ENCODE measurements around the gene MLC1.

DNA sequence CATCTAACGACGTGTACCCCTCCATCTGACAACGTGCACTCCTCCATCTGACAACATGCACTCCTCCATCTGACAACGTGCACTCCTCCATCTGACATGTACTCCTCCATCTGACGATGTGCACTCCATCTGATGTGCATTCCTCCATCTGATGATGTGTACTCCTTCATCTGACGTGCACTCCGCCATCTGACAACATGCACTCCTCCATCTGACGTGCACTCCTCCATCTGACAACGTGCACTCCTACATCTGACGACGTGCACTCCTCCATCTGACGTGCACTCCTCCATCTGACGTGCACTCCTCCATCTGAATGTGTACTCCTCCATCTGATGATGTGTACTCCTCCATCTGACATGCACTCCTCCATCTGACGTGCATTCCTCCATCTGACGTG, 64.6 kb downstream of the MLC1 start:
- TF ChIP-seq ZNF384 (IDR thresholded peaks at IDR 0.05) (no peak), SUZ12 (IDR thresholded peaks at IDR 0.05) (no peak), FOXK2 (IDR thresholded peaks at IDR 0.05) (no peak), HDGF (IDR thresholded peaks at IDR 0.05; ENCODE audit: borderline replicate concordance) (no peak), FOXM1 (IDR thresholded peaks at IDR 0.05; ENCODE audit: borderline replicate concordance) (no peak), CTBP1 (IDR thresholded peaks at IDR 0.05; ENCODE audit: borderline replicate concordance) (no peak), ARNT (IDR thresholded peaks at IDR 0.05) (no peak), SP1 (IDR thresholded peaks at IDR 0.05) (no peak), ELF4 (IDR thresholded peaks at IDR 0.05) (no peak), TARDBP (IDR thresholded peaks at IDR 0.05) (no peak), L3MBTL2 (conservative IDR thresholded peaks at IDR 0.05) (no peak)
- TF ChIP-seq, protein P1, sequence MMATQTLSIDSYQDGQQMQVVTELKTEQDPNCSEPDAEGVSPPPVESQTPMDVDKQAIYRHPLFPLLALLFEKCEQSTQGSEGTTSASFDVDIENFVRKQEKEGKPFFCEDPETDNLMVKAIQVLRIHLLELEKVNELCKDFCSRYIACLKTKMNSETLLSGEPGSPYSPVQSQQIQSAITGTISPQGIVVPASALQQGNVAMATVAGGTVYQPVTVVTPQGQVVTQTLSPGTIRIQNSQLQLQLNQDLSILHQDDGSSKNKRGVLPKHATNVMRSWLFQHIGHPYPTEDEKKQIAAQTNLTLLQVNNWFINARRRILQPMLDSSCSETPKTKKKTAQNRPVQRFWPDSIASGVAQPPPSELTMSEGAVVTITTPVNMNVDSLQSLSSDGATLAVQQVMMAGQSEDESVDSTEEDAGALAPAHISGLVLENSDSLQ (IDR thresholded peaks at IDR 0.05): no peak
